C4-2B (cell line): ENCODE data around the gene SYNJ2.

ENCODE experiments used
- H3K27ac ChIP-seq: fragments of 450-650 bp; 2 replicates; pipeline ENCODE4 v1.5.1; 2017
- ZFX ChIP-seq: fragments of 450-650 bp; IDR thresholded peaks from 2 replicates; pipeline ENCODE4 v1.6.1; 2017
- TF ChIP-seq, protein P1 (sequence below): fragments of 450-650 bp; conservative IDR thresholded peaks from 2 replicates; pipeline ENCODE4 v1.5.1; 2017; ENCODE audit warnings: mild to moderate bottlenecking

SYNJ2 gene

DNA sequence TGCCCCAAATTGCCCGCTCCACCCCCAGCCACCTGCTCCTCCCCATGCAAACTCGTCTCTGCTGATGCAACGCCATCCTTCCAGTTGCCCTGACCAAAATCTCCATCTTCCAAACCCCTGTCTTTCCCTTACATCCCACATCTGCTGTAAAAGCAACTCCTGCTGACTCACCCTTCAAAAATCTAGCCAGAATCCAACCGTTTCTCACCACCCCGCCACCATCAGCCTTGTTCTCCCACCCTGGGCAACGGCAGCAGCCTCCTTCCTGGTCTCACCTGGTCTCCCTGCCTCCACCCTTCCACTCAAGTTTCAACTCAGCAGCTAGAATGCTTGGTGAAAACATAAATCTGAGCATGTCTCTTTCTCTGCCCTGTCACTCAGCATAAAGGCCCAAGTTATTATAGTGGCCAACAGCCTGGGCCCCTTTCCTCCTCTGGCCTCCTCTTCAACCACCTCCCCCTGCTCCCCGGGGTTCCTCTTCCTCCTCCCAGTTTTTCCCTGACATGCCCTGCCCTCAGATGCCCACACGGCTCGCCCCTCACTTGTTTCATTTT is 7.2 kb upstream of the SYNJ2 start:
- H3K27ac ChIP-seq, result no peak overlapping the region
- TF ChIP-seq ZFX, result no peak
- TF ChIP-seq, protein P1, sequence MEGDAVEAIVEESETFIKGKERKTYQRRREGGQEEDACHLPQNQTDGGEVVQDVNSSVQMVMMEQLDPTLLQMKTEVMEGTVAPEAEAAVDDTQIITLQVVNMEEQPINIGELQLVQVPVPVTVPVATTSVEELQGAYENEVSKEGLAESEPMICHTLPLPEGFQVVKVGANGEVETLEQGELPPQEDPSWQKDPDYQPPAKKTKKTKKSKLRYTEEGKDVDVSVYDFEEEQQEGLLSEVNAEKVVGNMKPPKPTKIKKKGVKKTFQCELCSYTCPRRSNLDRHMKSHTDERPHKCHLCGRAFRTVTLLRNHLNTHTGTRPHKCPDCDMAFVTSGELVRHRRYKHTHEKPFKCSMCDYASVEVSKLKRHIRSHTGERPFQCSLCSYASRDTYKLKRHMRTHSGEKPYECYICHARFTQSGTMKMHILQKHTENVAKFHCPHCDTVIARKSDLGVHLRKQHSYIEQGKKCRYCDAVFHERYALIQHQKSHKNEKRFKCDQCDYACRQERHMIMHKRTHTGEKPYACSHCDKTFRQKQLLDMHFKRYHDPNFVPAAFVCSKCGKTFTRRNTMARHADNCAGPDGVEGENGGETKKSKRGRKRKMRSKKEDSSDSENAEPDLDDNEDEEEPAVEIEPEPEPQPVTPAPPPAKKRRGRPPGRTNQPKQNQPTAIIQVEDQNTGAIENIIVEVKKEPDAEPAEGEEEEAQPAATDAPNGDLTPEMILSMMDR, result no peak

DNA sequence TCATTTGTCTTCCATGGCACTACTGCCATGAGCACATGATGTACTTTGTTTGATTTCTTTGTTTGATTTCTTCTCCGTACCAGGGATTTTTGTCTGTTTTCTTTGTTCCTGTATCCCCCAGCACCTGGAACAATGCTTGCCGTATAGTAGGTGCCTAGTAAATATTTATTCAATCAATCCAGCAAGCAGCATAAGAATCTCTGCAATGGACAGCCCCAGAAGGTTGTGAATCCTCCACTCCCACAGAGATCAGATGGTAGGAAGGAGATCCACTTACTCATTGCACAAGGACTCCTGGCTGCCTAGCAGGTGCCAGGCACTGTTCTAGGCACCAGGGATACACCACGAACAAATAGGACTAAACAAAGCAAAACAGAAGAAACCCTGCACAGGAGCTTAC is 6.7 kb upstream of the SYNJ2 start:
- TF ChIP-seq ZFX, result no peak
- TF ChIP-seq, protein P1, result no peak

DNA sequence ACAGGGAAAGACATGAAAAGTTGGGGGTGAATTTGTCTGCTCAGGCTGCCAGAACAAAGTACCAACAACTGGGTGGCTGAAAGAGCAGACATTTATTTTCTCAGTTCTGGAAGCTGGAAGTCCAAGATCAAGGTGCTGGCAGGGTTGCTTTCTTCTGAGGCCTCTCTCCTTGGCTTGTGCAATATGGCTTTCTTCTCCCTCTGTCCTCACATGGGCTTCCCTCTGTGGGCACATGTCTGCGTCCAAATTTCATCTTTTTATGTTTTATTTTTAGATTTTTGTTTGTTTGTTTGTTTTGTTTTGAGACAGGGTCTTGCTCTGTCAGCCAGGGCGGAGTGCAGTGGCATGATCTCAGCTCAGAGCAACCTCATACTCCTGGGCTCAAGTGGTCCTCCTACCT is 6.2 kb upstream of the SYNJ2 start:
- TF ChIP-seq, protein P1, result no peak
- no peak for TF ChIP-seq ZFX
- H3K27ac ChIP-seq, result no peak overlapping the region

More for the DNA sequence above, 6.7 kb upstream of the SYNJ2 start:
- no peak overlapping the region for H3K27ac ChIP-seq

DNA sequence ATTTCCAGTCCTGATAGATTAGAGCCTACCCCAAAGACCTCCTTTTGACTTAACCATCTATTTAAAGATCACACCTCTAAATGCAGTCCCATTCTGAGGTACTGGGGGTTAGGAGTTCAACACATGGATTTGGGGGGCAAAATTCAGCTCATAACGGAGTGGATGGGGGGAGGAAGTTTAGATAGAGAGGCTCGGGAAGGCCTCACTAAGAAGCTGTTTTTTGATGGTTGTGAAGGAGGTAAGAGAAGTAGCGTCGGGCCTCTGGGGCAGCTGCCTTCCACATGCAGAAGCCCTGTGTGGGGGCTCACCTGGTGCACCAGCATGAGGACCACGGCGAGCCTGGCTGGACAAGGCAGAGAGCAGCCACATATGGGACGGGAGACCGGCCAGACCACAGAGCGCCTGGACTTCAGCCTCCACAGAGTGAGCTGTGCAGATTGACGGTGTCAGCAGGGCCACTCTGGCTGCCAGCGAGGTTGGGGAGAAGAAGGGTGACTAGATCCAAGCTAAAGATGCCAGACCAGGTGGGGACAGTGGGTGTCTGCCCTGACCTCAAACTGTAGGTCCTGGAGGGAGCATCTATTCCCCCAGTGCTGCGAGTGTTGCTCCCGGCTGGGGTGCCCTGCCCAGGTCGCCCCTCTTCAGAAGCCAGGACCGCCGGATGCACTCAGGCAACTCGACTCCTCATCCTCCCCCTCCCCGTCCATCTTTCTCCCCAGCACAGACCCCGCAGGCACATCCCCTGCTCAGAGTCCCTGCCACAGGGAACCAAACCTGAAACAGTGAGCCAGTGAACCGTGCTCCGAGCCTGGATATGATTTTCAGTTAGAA is 5.1 kb upstream of the SYNJ2 start:
- H3K27ac ChIP-seq, result no peak overlapping the region
- TF ChIP-seq, protein P1, result no peak
- TF ChIP-seq ZFX, result no peak

DNA sequence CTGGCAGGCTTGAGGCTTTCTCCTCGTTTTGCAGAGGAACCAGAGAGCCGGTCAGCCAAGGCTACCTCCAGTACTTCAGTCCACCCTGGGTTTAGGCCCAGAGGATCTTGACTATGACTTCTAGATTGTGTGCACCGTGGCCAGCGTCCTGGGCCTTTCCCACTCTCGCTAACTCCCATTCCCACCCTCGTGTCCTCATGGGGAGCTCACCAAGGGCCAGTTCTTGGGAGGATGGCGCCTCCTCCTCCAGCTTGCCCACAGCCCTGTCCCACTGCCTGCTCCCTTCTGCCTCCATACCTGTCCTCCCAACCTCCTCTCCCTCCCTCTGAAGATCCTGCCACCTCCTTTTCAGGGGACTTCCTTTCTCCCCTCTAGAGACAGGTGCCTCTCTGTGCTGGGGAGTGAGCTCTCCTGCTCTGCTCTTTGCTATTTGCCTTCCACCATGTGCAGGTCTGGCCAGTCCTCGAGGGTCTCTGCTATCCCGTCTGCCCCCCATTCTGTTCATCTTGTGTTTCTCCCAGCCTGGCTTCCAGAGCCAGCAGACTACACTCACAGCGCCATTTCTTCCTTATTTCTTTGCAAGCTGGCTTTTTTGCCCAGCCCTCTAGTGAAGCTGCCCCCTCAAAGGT is 4.4 kb upstream of the SYNJ2 start:
- TF ChIP-seq, protein P1, result no peak
- no peak for TF ChIP-seq ZFX
- H3K27ac ChIP-seq, result no peak overlapping the region

DNA sequence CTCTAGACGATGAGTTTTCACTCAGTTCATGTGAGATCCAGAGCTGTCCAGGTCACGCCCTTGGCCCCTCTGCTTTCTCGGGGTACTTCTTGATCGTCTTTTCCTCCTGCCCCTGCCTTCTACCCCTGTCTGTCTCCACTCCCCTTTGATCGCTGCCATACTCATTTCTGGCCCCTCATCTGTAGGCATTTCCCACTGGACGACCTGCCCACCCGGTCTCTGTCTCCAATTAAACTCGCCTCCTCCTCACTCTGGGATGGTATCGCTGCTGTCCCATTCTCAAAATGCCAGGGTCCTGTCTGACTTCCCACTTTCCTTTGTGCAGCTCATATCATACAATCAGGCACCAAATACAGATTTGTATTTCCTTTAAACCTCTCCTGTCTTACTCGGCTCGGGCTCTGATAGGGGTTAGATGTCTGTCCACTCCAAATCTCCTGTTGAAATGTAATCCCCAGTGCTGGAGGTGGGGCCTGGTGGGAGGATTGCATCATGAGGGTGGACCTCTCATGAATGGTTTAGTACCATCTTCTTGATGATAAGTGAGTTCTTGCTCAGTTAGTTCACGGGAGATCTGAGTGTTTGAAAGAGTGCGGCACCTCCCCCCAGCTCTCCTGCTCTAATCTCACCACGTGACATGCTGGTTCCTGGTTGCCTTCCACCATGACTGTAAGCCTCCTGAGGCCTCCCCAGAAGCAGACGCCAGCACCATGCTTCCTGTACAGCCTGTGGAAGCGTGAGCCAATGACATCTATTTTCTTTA is 3.5 kb upstream of the SYNJ2 start:
- no peak overlapping the region for H3K27ac ChIP-seq
- TF ChIP-seq, protein P1, result no peak
- no peak for TF ChIP-seq ZFX
